ENCODE results near the gene SREBF1. TPM values are rescaled to one million over a fixed set of nuclear protein-coding genes. Genes with fewer than 3 reads are reported as not detected.
A peak's percentile ranks its signal among the peaks of the same experiment; 100 is the strongest.

SREBF1 gene
- total and polyA plus RNA-seq, 2 experiments from 2014 or later: 39.6 to 85.3 TPM

GRCh38 chr17:17837380-17837821 lies 615 bp upstream of the SREBF1 start:
- Mint-ChIP-seq H3K4me1 (peaks cover 66% of the 10 kb centered on the region), H3K27ac (peak overlapping the region; percentile 99), H3K9me3 (no peaks in the 10 kb centered on the region), H3K4me3 (peak overlapping the region; percentile 80), H3K27me3 (ENCODE audit: insufficient read depth, low read depth, poor library complexity) (peaks cover 36% of the 10 kb centered on the region), H3K36me3 (ENCODE audit: low read depth) (peaks cover 25% of the 10 kb centered on the region)
- Histone ChIP-seq H3K79me2 (replicated peaks; ENCODE audit: insufficient read depth) (peaks cover 36% of the 10 kb centered on the region), H3K9me2 (ENCODE audit: insufficient read depth) (no peaks in the 10 kb centered on the region), H3K36me3 (ENCODE audit: insufficient read depth) (no peaks in the 10 kb centered on the region), H3K4me2 (peak overlapping the region; percentile 93), H3K27ac (ENCODE audit: low read depth) (peak overlapping the region; percentile 98), H3K27me3 (ENCODE audit: insufficient read depth) (no peaks in the 10 kb centered on the region), H3K4me3 (peak overlapping the region; percentile 97), H4K20me1 (replicated peaks; ENCODE audit: insufficient read depth) (peaks cover 33% of the 10 kb centered on the region), H2AFZ (no peak overlapping the region), H3F3A (replicated peaks; ENCODE audit: low read depth) (peaks cover 26% of the 10 kb centered on the region), H3K4me1 (ENCODE audit: insufficient read depth) (peaks cover 57% of the 10 kb centered on the region)
- ATAC-seq (no peak; the same call in 1 of the 3 replicates), DNase-seq (ENCODE audit: low spot score) (peak; percentile 75)
- TF ChIP-seq EZH2phosphoT487 (IDR thresholded peaks at IDR 0.05; ENCODE audit: unreplicated experiment): no peak
- TF ChIP-seq NANOG (IDR thresholded peaks at IDR 0.05; ENCODE audit: borderline replicate concordance): no peak
- TF ChIP-seq REST (IDR thresholded peaks at IDR 0.05; ENCODE audit: unreplicated experiment): no peak
- no peak for TF ChIP-seq EZH2 (IDR thresholded peaks at IDR 0.05; ENCODE audit: low read depth, unreplicated experiment)
- TF ChIP-seq STAT1 (IDR thresholded peaks at IDR 0.05; ENCODE audit: unreplicated experiment): no peak
- TF ChIP-seq POLR2AphosphoS5 (IDR thresholded peaks at IDR 0.05; ENCODE audit: low read depth): peak; percentile 61
- no peak for TF ChIP-seq ETS1 (IDR thresholded peaks at IDR 0.05)
- no peak for TF ChIP-seq ZNF331 (CRISPR knock-in tag; IDR thresholded peaks at IDR 0.05; ENCODE audit: low read depth)
- peak in 1 of 2 experiments; percentile 30; a peak in 1 of 4 replicates for TF ChIP-seq CTCF (conservative IDR thresholded peaks at IDR 0.05; ENCODE audit: low read depth in 2 of 2)
- 0 out of 2 replicates have a peak, but pooled peaks have one; percentile 3 for TF ChIP-seq CREB1 (CRISPR knock-in tag; IDR thresholded peaks at IDR 0.05; ENCODE audit: low read depth)
- no peak for TF ChIP-seq ZNF462 (CRISPR knock-in tag; IDR thresholded peaks at IDR 0.05)
- no peak for TF ChIP-seq ZNF114 (CRISPR knock-in tag; IDR thresholded peaks at IDR 0.05)
- no peak for TF ChIP-seq JUNB (IDR thresholded peaks at IDR 0.05; ENCODE audit: unreplicated experiment)
